HEK293 (cell line): ENCODE results near the gene ARHGAP42.

ENCODE experiments used
- ZNF558 ChIP-seq: fragments of 450-650 bp; formaldehyde crosslinking; IDR thresholded peaks from 2 replicates; pipeline ENCODE4 v1.5.1; 2016; ENCODE audit warnings: missing biosample characterization, missing genetic modification characterization
- ZNF621 ChIP-seq: fragments of 450-650 bp; formaldehyde crosslinking; IDR thresholded peaks from 2 replicates; pipeline ENCODE4 v1.5.1; 2017; ENCODE audit warnings: missing biosample characterization, missing genetic modification characterization
- ZNF629 ChIP-seq: fragments of 450-650 bp; formaldehyde crosslinking; IDR thresholded peaks from 2 replicates; pipeline ENCODE4 v1.5.1; 2017; ENCODE audit warnings: missing biosample characterization, missing genetic modification characterization
- ZNF660 ChIP-seq: fragments of 450-650 bp; IDR thresholded peaks from 2 replicates; pipeline ENCODE4 v1.5.1; 2018; ENCODE audit warnings: missing biosample characterization, mild to moderate bottlenecking, missing genetic modification characterization

- no peak for TF ChIP-seq ZNF629 (tag by site-specific recombination)
- TF ChIP-seq ZNF660 (tag by site-specific recombination), result no peak
- TF ChIP-seq ZNF558, result no peak
- TF ChIP-seq ZNF621, result no peak
Observed at GRCh38 chr11:100640646-100641045, 46.4 kb upstream of the ARHGAP42 start.
